Islet precursor cell (in vitro differentiated cells): Measurements from ENCODE around the gene VPS45.
"Not testable (repeated sequence)": the region's sequence is repeated elsewhere in the genome, so short reads cannot be mapped to it uniquely, and the experiment has no call there.

Source experiments
- DNase-seq: peaks from one replicate; pipeline ENCODE4 v3.0.0-alpha.2; 2018

The VPS45 gene

GRCh38 chr1:150162582-150162861 lies 94.9 kb downstream of the VPS45 start:
- no peak for DNase-seq

GRCh38 chr1:150162862-150163706 lies 95.5 kb downstream of the VPS45 start:
- peak; percentile 99 for DNase-seq

- no peak for DNase-seq
Observed at GRCh38 chr1:150164224-150164623, 96.6 kb downstream of the VPS45 start.

GRCh38 chr1:150164779-150165178 lies 97.2 kb downstream of the VPS45 start:
- DNase-seq: no peak

GRCh38 chr1:150165622-150166612 lies 98.3 kb downstream of the VPS45 start:
- DNase-seq: peak; percentile 82

GRCh38 chr1:150168960-150169601 lies 101.5 kb downstream of the VPS45 start:
- peak; percentile 82 for DNase-seq

GRCh38 chr1:150171801-150172200 lies 104.2 kb downstream of the VPS45 start:
- DNase-seq: no peak

- peak; percentile 82 for DNase-seq
Observed at GRCh38 chr1:150173141-150173585, 105.6 kb downstream of the VPS45 start.

GRCh38 chr1:150176593-150176992 lies 109.0 kb downstream of the VPS45 start:
- DNase-seq: no peak

- no peak for DNase-seq
Observed at GRCh38 chr1:150178548-150178947, 111.0 kb downstream of the VPS45 start.

GRCh38 chr1:150179867-150180266 lies 112.3 kb downstream of the VPS45 start:
- no peak for DNase-seq

- no peak for DNase-seq
Observed at GRCh38 chr1:150180474-150180873, 112.9 kb downstream of the VPS45 start.

- no peak for DNase-seq
Observed at GRCh38 chr1:150182247-150182646, 114.7 kb downstream of the VPS45 start.

- no peak for DNase-seq
Observed at GRCh38 chr1:150183061-150183460, 115.5 kb downstream of the VPS45 start.

- DNase-seq: no peak
Observed at GRCh38 chr1:150185481-150185880, 117.9 kb downstream of the VPS45 start.

- not testable (repeated sequence) for DNase-seq
Observed at GRCh38 chr1:150186438-150186788, 118.8 kb downstream of the VPS45 start.

GRCh38 chr1:150186789-150187559 lies 119.4 kb downstream of the VPS45 start:
- no peak for DNase-seq

- no peak for DNase-seq
Observed at GRCh38 chr1:150187560-150187931, 120.0 kb downstream of the VPS45 start.

GRCh38 chr1:150192012-150192411 lies 124.4 kb downstream of the VPS45 start:
- no peak for DNase-seq

- no peak for DNase-seq
Observed at GRCh38 chr1:150194381-150195031, 126.9 kb downstream of the VPS45 start.
